IMR-90 (cell line): ENCODE measurements around the gene SLC27A1. TPM values are rescaled to one million over a fixed set of nuclear protein-coding genes. Genes with fewer than 3 reads are reported as not detected.

Source experiments
- ATAC-seq: fragments of 200-7000 bp; cut with Tn5 transposase; 2 replicates; pipeline ENCODE4 v1.9.1; 2020; ENCODE audit warnings: low read depth, mild to moderate bottlenecking, moderate library complexity
- BruUV-seq: library from RNA; stranded (reverse); fragments of 400-500 nt; replicated peaks from 2 replicates; lab custom pipeline; 2021; lab: Mats Ljungman, UMichigan
- CTCF ChIA-PET: fragments of 300-600 bp; formaldehyde crosslinking; extraction: SDS; loops from one replicate; lab custom pipeline; 2021; ENCODE audit warnings: antibody characterized with exemption; lab: Yijun Ruan, JAX
- POLR2A ChIA-PET: fragments of 300-600 bp; sonication (Branson Sonifier 250); formaldehyde crosslinking; loops from one replicate; lab custom pipeline; 2022; ENCODE audit warnings: antibody characterized with exemption; ENCODE audit not compliant: unreplicated experiment; lab: Charles Lee
- DNase-seq: peaks from one replicate; pipeline ENCODE4 v3.0.0; 2013
- H2AFZ ChIP-seq: replicated peaks from 2 replicates; pipeline ENCODE3; 2013; ENCODE audit warnings: low read length, mild to moderate bottlenecking; ENCODE audit not compliant: poor library complexity
- H2AK5ac ChIP-seq: 2 replicates; pipeline ENCODE4 v1.6.1; 2013; ENCODE audit warnings: low read depth, low read length, inconsistent platforms
- H2AK9ac ChIP-seq: replicated peaks from 2 replicates; pipeline ENCODE3; 2013; ENCODE audit warnings: mild to moderate bottlenecking, low read depth, low read length, moderate library complexity; ENCODE audit not compliant: poor library complexity
- H2BK120ac ChIP-seq: 2 replicates; pipeline ENCODE4 v1.6.1; 2013; ENCODE audit warnings: low read depth, low read length, inconsistent platforms
- H2BK15ac ChIP-seq: 3 replicates; pipeline ENCODE4 v1.6.1; 2013; ENCODE audit warnings: low read depth, low read length, inconsistent platforms
- H2BK20ac ChIP-seq: 2 replicates; pipeline ENCODE4 v1.6.1; 2013; ENCODE audit warnings: low read depth, mild to moderate bottlenecking, inconsistent platforms, low read length, moderate library complexity
- H2BK5ac ChIP-seq: 2 replicates; pipeline ENCODE4 v1.6.1; 2013; ENCODE audit warnings: mild to moderate bottlenecking, low read depth, low read length, inconsistent platforms; ENCODE audit not compliant: poor library complexity, severe bottlenecking
- H3K14ac ChIP-seq: replicated peaks from 2 replicates; pipeline ENCODE4 v1.6.1; 2013; ENCODE audit warnings: low read depth, low read length, inconsistent platforms
- H3K18ac ChIP-seq: 2 replicates; pipeline ENCODE4 v1.6.1; 2013; ENCODE audit warnings: low read depth, low read length, control low read depth
- H3K23ac ChIP-seq: 2 replicates; pipeline ENCODE4 v1.6.1; 2013; ENCODE audit warnings: low read depth, low read length, inconsistent platforms
- H3K27ac ChIP-seq: 2 replicates; pipeline ENCODE4 v1.5.1; 2013; ENCODE audit warnings: mild to moderate bottlenecking, control low read depth, low read length; ENCODE audit not compliant: insufficient read depth
- H3K27me3 ChIP-seq: 2 replicates; pipeline ENCODE4 v1.6.1; 2013; ENCODE audit warnings: low read length; ENCODE audit not compliant: control insufficient read depth, insufficient read depth
- H3K36me3 ChIP-seq: 2 replicates; pipeline ENCODE4 v1.6.1; 2013; ENCODE audit warnings: low read length, mixed read lengths; ENCODE audit not compliant: control insufficient read depth, insufficient read depth
- H3K4ac ChIP-seq: 2 replicates; pipeline ENCODE4 v1.6.1; 2013; ENCODE audit warnings: low read depth, low read length, inconsistent platforms
- H3K4me1 ChIP-seq: 2 replicates; pipeline ENCODE4 v1.6.1; 2013; ENCODE audit warnings: low read length, mixed read lengths; ENCODE audit not compliant: control insufficient read depth, insufficient read depth
- H3K4me2 ChIP-seq: 2 replicates; pipeline ENCODE4 v1.6.1; 2013; ENCODE audit warnings: low read depth, mild to moderate bottlenecking, control low read depth, low read length, moderate library complexity
- H3K4me3 ChIP-seq: 2 replicates; pipeline ENCODE4 v1.5.1; 2013; ENCODE audit warnings: low read depth, mild to moderate bottlenecking, control low read depth, low read length, moderate library complexity; ENCODE audit not compliant: insufficient read depth
- H3K56ac ChIP-seq: 2 replicates; pipeline ENCODE4 v1.6.1; 2013; ENCODE audit warnings: low read length, inconsistent platforms; ENCODE audit not compliant: insufficient read depth; ENCODE audit errors: extremely low read depth
- H3K79me1 ChIP-seq, 2 experiments: 2 replicates each; pipeline ENCODE4 v1.6.1; 2013; ENCODE audit warnings: low read length in 2 of 2, inconsistent platforms in 1 of 2, low read depth in 1 of 2
- H3K9ac ChIP-seq: 2 replicates; pipeline ENCODE4 v1.6.1; 2013; ENCODE audit warnings: low read depth, low read length, control low read depth
- H3K9me1 ChIP-seq: 2 replicates; pipeline ENCODE4 v1.6.1; 2013; ENCODE audit warnings: low read length, inconsistent platforms; ENCODE audit not compliant: insufficient read depth
- H3K9me3 ChIP-seq: 2 replicates; pipeline ENCODE4 v1.6.1; 2013; ENCODE audit warnings: low read length; ENCODE audit not compliant: control insufficient read depth, insufficient read depth
- H4K20me1 ChIP-seq: 2 replicates; pipeline ENCODE4 v1.6.1; 2013; ENCODE audit warnings: low read length, inconsistent platforms; ENCODE audit not compliant: insufficient read depth
- H4K5ac ChIP-seq: 2 replicates; pipeline ENCODE4 v1.6.1; 2013; ENCODE audit warnings: mild to moderate bottlenecking, low read depth, low read length, control low read depth
- H4K8ac ChIP-seq, 2 experiments: 2 replicates each; pipeline ENCODE4 v1.6.1; 2013; ENCODE audit warnings: low read depth in 2 of 2, low read length in 2 of 2, control low read depth in 1 of 2, inconsistent platforms in 1 of 2
- H4K91ac ChIP-seq: 2 replicates; pipeline ENCODE4 v1.6.1; 2013; ENCODE audit warnings: low read depth, low read length, inconsistent platforms; ENCODE audit not compliant: insufficient read depth
- CEBPB ChIP-seq: IDR thresholded peaks from 2 replicates; pipeline ENCODE4 v1.6.1; 2012; ENCODE audit warnings: low read depth, low read length, improper control_type of control experiment
- RFX5 ChIP-seq: IDR thresholded peaks from 2 replicates; pipeline ENCODE4 v1.8.0; 2012; ENCODE audit warnings: low read depth, mild to moderate bottlenecking, low read length, moderate library complexity
- USF2 ChIP-seq: fragments of 150-350 bp; IDR thresholded peaks from 2 replicates; pipeline ENCODE4 v1.6.1; 2017; ENCODE audit warnings: mild to moderate bottlenecking, antibody characterized with exemption, low read length, low read depth
- WGBS, 2 experiments: methylation state at CpG; one replicate each; pipeline versions ENCODE4 v1.1.5 to v1.1.7; 2013; ENCODE audit warnings: missing lambda C conversion rate in 2 of 2; ENCODE audit not compliant: insufficient read length in 1 of 2; ENCODE audit errors: extremely low coverage in 2 of 2; 5-methylcytosine and 5-hydroxymethylcytosine counted together
- dilution Hi-C: fragments of 300-500 bp; cut with HindIII; formaldehyde crosslinking; loops from one replicate; pipeline ENCODE4 v1.14.3; 2018; ENCODE audit warnings: low sequenced_read_pairs; ENCODE audit not compliant: unreplicated experiment
- in situ Hi-C: fragments of 300-500 bp; cut with MboI; formaldehyde crosslinking; loops from 3 replicates; pipeline ENCODE4 v1.14.3; 2019; ENCODE audit warnings: low sequenced_read_pairs, inconsistent platforms, mixed read lengths
- intact Hi-C: fragments of 100-400 bp; cut with micrococcal nuclease; formaldehyde crosslinking; loops from 2 replicates; pipeline ENCODE4 v1.10.0; 2022
- polyA plus RNA-seq, 3 experiments: library from polyadenylated mRNA; depleted of rRNA; stranded (reverse); fragments of >200 nt; gene quantifications; 2 replicates each; pipeline ENCODE4 v1.2.3, GENCODE V29; 2012; ENCODE audit warnings: low replicate concordance in 1 of 3
- total RNA-seq: library from RNA; depleted of rRNA; stranded (reverse); fragments of >200 nt; gene quantifications from 2 replicates; pipeline ENCODE4 v1.2.3, GENCODE V29; 2012

SLC27A1 gene
- total and polyA plus RNA-seq, 2 of the 4 experiments (the other 2 are of a cell fraction): 4.8 to 12.9 TPM

DNA sequence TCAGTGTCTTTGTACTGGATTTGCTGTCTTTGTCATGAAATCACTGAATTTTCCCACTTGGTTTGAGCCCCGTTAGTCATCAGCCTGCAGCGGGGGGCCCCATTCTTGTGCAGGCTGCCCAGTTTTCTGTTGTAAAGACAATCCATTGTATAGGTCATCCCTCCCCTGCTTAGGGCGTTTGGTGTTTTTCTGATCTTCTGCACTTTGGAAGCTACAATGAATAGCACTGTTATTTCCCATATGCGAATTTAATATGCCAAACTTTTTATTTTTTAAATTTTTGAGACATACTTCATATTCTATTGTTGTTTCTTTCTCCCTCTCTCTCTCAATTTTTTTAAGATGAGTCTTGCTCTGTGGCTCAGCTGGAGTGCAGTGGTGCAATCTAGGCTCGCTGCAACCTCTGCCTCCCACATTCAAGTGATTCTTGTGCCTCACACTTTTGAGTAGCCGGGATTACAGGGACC is 9.0 kb downstream of the SLC27A1 start:
- in situ Hi-C loops: no loop called here
- intact Hi-C loops: no loop called here
- ChIA-PET CTCF (no interaction called here), POLR2A (no interaction called here)
- Histone ChIP-seq H2AK9ac (no peak overlapping the region), H2BK5ac (peak overlapping the region; percentile 86), H3K9me1 (peaks cover 7% of the 10 kb centered on the region; the same call in 1 of the 2 replicates), H3K18ac (0 out of 2 replicates have a peak overlapping the region, but pooled peaks have one; percentile 24), H3K36me3 (peaks cover 1% of the 10 kb centered on the region; the same call in 1 of the 2 replicates), H3K79me1 (peaks cover 34 to 60% of the 10 kb centered on the region in 2 experiments), H4K5ac (no peak overlapping the region), H3K4ac (peak overlapping the region; percentile 77; the same call in 1 of the 2 replicates), H3K56ac (0 out of 2 replicates have a peak overlapping the region, but pooled peaks have one; percentile 17), H3K9ac (no peak overlapping the region), H3K27ac (peak overlapping the region; percentile 60; the same call in 1 of the 2 replicates), H3K27me3 (no peaks in the 10 kb centered on the region), H3K4me1 (peaks cover 12% of the 10 kb centered on the region), H2BK15ac (no peak overlapping the region), H4K8ac (peak overlapping the region; percentile 15 to 65; a peak in 3 of 4 replicates), H3K4me3 (no peak overlapping the region), H2AFZ (no peak overlapping the region), H3K9me3 (no peaks in the 10 kb centered on the region), H4K91ac (no peak overlapping the region; the same call in 1 of the 2 replicates), H2BK120ac (peak overlapping the region; percentile 3; the same call in 1 of the 2 replicates), H3K14ac (no peak overlapping the region; the same call in 1 of the 2 replicates), H4K20me1 (peaks cover 26% of the 10 kb centered on the region), H2BK20ac (no peak overlapping the region), H3K4me2 (peak overlapping the region; percentile 21), H2AK5ac (no peak overlapping the region), H3K23ac (no peak overlapping the region)
- dilution Hi-C loops: no loop called here
- TF ChIP-seq USF2: no peak
- no peak for TF ChIP-seq RFX5
- peak; percentile 76 for TF ChIP-seq CEBPB
- BruUV-seq: no TSS peak
- 36% methylated on average over 3 of the region's 6 CpGs; no CpG with 5 or more reads in 1 of the 2 experiments for WGBS, 2 experiments
- DNase-seq: peak; percentile 76
- ATAC-seq: peak; percentile 55
